ENCODE measurements around the gene WWOX.

The WWOX gene

DNA sequence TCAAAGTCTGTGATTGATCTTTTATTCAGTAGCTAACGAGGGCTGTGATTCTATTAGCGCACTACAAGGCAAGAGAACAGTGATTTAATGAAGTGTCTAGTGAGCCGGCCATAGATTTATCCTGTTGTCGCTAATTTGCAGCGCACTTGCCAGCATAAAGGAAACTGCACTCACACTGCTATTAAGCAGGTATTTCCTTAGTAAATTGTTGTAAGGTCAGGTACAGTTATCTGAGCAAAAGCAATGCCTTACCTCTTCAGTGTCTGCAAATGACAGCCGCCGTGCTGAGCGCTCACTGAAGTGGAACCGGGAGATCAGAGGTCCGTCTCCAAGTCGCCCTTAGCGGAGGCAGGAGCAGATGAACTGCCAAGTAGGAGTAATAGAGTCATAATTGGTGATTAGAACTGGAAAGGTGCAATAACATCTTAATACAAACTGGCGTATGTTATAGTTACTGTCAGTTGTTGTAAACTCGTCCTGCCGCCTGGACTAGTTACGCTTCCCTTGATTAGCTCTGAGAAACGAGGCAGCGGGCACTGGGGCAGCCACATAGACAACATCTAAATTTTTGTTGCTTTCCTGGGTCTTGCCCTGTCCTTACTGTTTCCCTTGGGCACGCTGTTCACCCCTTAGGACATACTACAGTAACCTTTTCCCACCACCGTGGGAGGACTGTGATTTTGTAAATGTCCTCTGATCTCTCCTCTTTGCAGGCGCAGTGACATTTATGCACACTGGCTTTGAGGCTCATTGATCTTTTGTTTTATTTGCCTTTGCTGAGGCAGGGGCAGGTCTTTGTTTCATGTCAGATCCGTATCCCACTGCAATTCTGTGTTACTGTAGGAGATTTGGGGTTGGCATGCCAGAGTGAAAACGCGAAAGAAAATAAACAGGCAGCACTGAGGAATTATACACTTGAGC, 363.1 kb downstream of the WWOX start:
- no peak for TF ChIP-seq CTCF (IDR thresholded peaks at IDR 0.05; ENCODE audit: insufficient read depth, low read depth, low read length, missing control alignments)

DNA sequence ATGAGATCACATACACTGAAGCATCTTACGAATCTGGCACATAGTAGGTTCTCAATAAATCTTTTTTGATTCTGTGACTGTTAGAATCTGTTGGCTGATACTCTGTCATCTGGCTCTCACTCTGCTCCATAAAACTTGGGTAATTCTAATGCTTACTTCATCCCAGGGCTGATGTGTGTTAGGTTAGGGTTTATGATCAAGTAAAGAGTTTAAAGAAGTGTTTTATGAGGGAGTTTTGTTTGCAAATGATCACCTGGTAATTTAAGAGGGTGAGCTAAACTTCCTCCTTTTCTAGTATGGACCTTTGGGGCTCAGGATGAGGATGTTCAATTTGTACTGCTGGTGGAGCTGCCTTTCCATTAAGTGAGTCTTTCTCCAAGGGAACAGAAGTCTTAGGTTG, 364.1 kb downstream of the WWOX start:
- no peak for DNase-seq (ENCODE audit: low read depth)
- TF ChIP-seq CTCF (IDR thresholded peaks at IDR 0.05; ENCODE audit: insufficient read depth, low read depth, low read length, missing control alignments), result no peak
- H3K4me3 ChIP-seq (ENCODE audit: low read depth, low read length), result no peak overlapping the region

More for the DNA sequence above, 363.1 kb downstream of the WWOX start:
- no peak overlapping the region for H3K4me3 ChIP-seq (ENCODE audit: low read depth, low read length)
- DNase-seq (ENCODE audit: low read depth), result no peak

GRCh38 chr16:78464833-78465232, 365.4 kb downstream of the WWOX start:
- no peak for TF ChIP-seq CTCF (IDR thresholded peaks at IDR 0.05; ENCODE audit: insufficient read depth, low read depth, low read length, missing control alignments)
- no peak for DNase-seq (ENCODE audit: low read depth)
- no peak overlapping the region for H3K4me3 ChIP-seq (ENCODE audit: low read depth, low read length)

DNA sequence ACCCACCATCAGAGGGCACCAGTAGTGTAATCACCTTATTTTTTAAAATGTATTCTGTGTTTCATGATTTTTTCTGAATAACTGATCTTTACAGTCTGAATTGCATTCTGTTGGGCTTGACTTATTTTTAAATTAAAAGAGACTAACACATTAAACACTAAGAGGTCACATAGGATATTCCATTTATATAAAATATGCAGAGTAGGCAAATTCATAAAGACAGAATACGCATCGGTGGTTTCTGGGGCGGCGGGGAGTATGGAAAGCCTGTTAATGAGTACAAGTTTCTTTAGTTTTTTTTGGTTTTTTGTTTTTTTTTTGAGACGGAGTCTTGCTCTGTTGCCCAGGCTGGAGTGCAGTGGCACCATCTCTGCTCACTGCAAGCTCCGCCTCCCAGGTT, 366.3 kb downstream of the WWOX start:
- DNase-seq (ENCODE audit: low read depth), result no peak
- TF ChIP-seq CTCF (IDR thresholded peaks at IDR 0.05; ENCODE audit: insufficient read depth, low read depth, low read length, missing control alignments), result no peak

GRCh38 chr16:78469787-78470186, 370.3 kb downstream of the WWOX start:
- DNase-seq (ENCODE audit: low read depth), result no peak
- H3K4me3 ChIP-seq (ENCODE audit: low read depth, low read length), result no peak overlapping the region
- no peak for TF ChIP-seq CTCF (IDR thresholded peaks at IDR 0.05; ENCODE audit: insufficient read depth, low read depth, low read length, missing control alignments)

More for the DNA sequence above, 366.3 kb downstream of the WWOX start:
- no peak overlapping the region for H3K4me3 ChIP-seq (ENCODE audit: low read depth, low read length)

GRCh38 chr16:78473031-78473699, 373.7 kb downstream of the WWOX start:
- DNase-seq (ENCODE audit: low read depth), result no peak
- H3K4me3 ChIP-seq (ENCODE audit: low read depth, low read length), result no peak overlapping the region
- TF ChIP-seq CTCF (IDR thresholded peaks at IDR 0.05; ENCODE audit: insufficient read depth, low read depth, low read length, missing control alignments), result no peak
